MCF 10A (cell line): Measurements from ENCODE around the gene APBA2. TPM values are rescaled to one million over a fixed set of nuclear protein-coding genes. Genes with fewer than 3 reads are reported as not detected.

Experiments
- BruUV-seq: library from RNA; stranded (reverse); fragments of 400-500 nt; replicated peaks from 2 replicates; lab custom pipeline; 2021; lab: Mats Ljungman, UMichigan
- CTCF ChIA-PET: fragments of 300-600 bp; sonication (Branson Sonifier 250); formaldehyde crosslinking; extraction: SDS; loops from one replicate; lab custom pipeline; 2021; ENCODE audit warnings: antibody characterized with exemption, inconsistent platforms; lab: Yijun Ruan, JAX
- POLR2A ChIA-PET: fragments of 300-600, 350-650 bp; sonication (Branson Sonifier 250); formaldehyde crosslinking; extraction: SDS; loops from one replicate; lab custom pipeline; 2020; ENCODE audit warnings: antibody characterized with exemption, inconsistent platforms; lab: Yijun Ruan, JAX
- DNase-seq: peaks from one replicate; pipeline ENCODE4 v3.0.0-alpha.2; 2018; ENCODE audit not compliant: unreplicated experiment
- H3K27ac Mint-ChIP-seq: one replicate; pipeline ENCODE4 v1.8.0; 2022; ENCODE audit warnings: mild to moderate bottlenecking, low read depth, mixed read lengths; ENCODE audit not compliant: unreplicated experiment
- H3K27me3 Mint-ChIP-seq: one replicate; pipeline ENCODE4 v1.8.0; 2022; ENCODE audit warnings: mixed read lengths; ENCODE audit not compliant: insufficient read depth, unreplicated experiment
- H3K36me3 Mint-ChIP-seq: one replicate; pipeline ENCODE4 v1.8.0; 2022; ENCODE audit warnings: mild to moderate bottlenecking, moderate library complexity, mixed read lengths; ENCODE audit not compliant: insufficient read depth, unreplicated experiment
- H3K4me1 Mint-ChIP-seq: one replicate; pipeline ENCODE4 v1.8.0; 2022; ENCODE audit warnings: mixed read lengths; ENCODE audit not compliant: insufficient read depth, unreplicated experiment
- H3K4me3 Mint-ChIP-seq: one replicate; pipeline ENCODE4 v1.8.0; 2022; ENCODE audit warnings: mild to moderate bottlenecking, moderate library complexity, mixed read lengths; ENCODE audit not compliant: unreplicated experiment
- H3K9me3 Mint-ChIP-seq: one replicate; pipeline ENCODE4 v1.8.0; 2022; ENCODE audit warnings: mixed read lengths; ENCODE audit not compliant: unreplicated experiment
- intact Hi-C: fragments of 100-400 bp; cut with micrococcal nuclease; formaldehyde crosslinking; loops from 2 replicates; pipeline ENCODE4 v1.14.1; 2022
- total RNA-seq: library from RNA; stranded (reverse); gene quantifications from 2 replicates; pipeline ENCODE4 v1.2.3, GENCODE V29; 2022
- TF ChIP-seq, protein P1 (sequence below): fragments of 200-600 bp; IDR thresholded peaks from one replicate; pipeline ENCODE4 v1.8.0; 2022; ENCODE audit warnings: antibody characterized with exemption, mild to moderate bottlenecking; ENCODE audit not compliant: unreplicated experiment

The APBA2 gene
- total RNA-seq, 1 experiment from 2014 or later: not detected

- TF ChIP-seq, protein P1, sequence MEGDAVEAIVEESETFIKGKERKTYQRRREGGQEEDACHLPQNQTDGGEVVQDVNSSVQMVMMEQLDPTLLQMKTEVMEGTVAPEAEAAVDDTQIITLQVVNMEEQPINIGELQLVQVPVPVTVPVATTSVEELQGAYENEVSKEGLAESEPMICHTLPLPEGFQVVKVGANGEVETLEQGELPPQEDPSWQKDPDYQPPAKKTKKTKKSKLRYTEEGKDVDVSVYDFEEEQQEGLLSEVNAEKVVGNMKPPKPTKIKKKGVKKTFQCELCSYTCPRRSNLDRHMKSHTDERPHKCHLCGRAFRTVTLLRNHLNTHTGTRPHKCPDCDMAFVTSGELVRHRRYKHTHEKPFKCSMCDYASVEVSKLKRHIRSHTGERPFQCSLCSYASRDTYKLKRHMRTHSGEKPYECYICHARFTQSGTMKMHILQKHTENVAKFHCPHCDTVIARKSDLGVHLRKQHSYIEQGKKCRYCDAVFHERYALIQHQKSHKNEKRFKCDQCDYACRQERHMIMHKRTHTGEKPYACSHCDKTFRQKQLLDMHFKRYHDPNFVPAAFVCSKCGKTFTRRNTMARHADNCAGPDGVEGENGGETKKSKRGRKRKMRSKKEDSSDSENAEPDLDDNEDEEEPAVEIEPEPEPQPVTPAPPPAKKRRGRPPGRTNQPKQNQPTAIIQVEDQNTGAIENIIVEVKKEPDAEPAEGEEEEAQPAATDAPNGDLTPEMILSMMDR: no peak
- no TSS peak for BruUV-seq
- no peak for DNase-seq
- Mint-ChIP-seq H3K27ac (no peak overlapping the region), H3K9me3 (no peaks in the 10 kb centered on the region), H3K4me1 (no peaks in the 10 kb centered on the region), H3K27me3 (no peaks in the 10 kb centered on the region), H3K4me3 (no peak overlapping the region), H3K36me3 (peaks cover 6% of the 10 kb centered on the region)
- POLR2A ChIA-PET: interaction anchor here (0.7 kb wide), 1 partner anchor 569 kb away, joined by 4 read pairs; no protein-coding TSS in a partner anchor
- CTCF ChIA-PET: no interaction called here
- intact Hi-C loops: no loop called here
Measured at GRCh38 chr15:28890711-28891495, 5.1 kb downstream of the APBA2 start.

DNA sequence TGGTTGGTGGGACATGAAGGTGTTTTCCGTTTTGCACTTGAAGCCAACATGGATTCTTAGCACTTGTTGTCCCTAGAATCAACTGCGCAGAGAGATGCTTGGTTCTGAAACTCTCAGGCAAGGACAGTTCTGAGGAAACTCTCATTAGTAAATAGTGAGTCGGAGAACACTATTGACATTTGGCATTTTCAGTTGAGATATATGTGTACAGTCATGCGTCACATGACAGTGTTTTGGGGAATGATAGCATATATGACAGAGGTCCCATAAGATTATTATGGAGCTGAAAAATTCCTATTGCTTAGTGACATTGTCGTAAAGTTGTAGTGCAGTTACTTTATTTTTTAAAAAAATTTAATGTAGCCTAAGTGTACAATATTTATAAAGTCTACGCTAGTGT is 5.8 kb downstream of the APBA2 start:
- Mint-ChIP-seq H3K27ac (no peak overlapping the region), H3K4me1 (no peaks in the 10 kb centered on the region), H3K36me3 (peaks cover 6% of the 10 kb centered on the region), H3K4me3 (no peak overlapping the region), H3K27me3 (no peaks in the 10 kb centered on the region), H3K9me3 (no peaks in the 10 kb centered on the region)
- TF ChIP-seq, protein P1: no peak
- DNase-seq: no peak
- CTCF ChIA-PET: no interaction called here
- POLR2A ChIA-PET: no interaction called here
- intact Hi-C loops: no loop called here
- no TSS peak for BruUV-seq

GRCh38 chr15:28892789-28893610 is 7.2 kb downstream of the APBA2 start:
- Mint-ChIP-seq H3K4me3 (no peak overlapping the region), H3K27ac (no peak overlapping the region), H3K36me3 (no peaks in the 10 kb centered on the region), H3K4me1 (peaks cover 7% of the 10 kb centered on the region), H3K9me3 (no peaks in the 10 kb centered on the region), H3K27me3 (no peaks in the 10 kb centered on the region)
- TF ChIP-seq, protein P1: no peak
- ChIA-PET CTCF (no interaction called here), POLR2A (no interaction called here)
- BruUV-seq: no TSS peak
- DNase-seq: no peak
- intact Hi-C loops: no loop called here

GRCh38 chr15:28894631-28895030 is 8.9 kb downstream of the APBA2 start:
- H3K9me3 Mint-ChIP-seq: no peaks in the 10 kb centered on the region
- intact Hi-C loops: no loop called here
- TF ChIP-seq, protein P1: no peak
- no peak for DNase-seq
- ChIA-PET POLR2A (no interaction called here), CTCF (interaction anchor here (0.6 to 0.7 kb wide), 2 partner anchors 16 to 300 kb away, joined by 3 to 4 read pairs; no protein-coding TSS in a partner anchor)
- no peak overlapping the region for H3K27ac Mint-ChIP-seq
- H3K36me3 Mint-ChIP-seq: no peaks in the 10 kb centered on the region
- H3K27me3 Mint-ChIP-seq: no peaks in the 10 kb centered on the region
- no peak overlapping the region for H3K4me3 Mint-ChIP-seq
- no TSS peak for BruUV-seq
- H3K4me1 Mint-ChIP-seq: peaks cover 7% of the 10 kb centered on the region
